Measurements from ENCODE around the gene C1QTNF3. TPM values are rescaled to one million over a fixed set of nuclear protein-coding genes. Genes with fewer than 3 reads are reported as not detected.

The C1QTNF3 gene
- total and polyA plus RNA-seq, 11 donors: 0.20 to 11.6 (median 0.93) TPM

DNA sequence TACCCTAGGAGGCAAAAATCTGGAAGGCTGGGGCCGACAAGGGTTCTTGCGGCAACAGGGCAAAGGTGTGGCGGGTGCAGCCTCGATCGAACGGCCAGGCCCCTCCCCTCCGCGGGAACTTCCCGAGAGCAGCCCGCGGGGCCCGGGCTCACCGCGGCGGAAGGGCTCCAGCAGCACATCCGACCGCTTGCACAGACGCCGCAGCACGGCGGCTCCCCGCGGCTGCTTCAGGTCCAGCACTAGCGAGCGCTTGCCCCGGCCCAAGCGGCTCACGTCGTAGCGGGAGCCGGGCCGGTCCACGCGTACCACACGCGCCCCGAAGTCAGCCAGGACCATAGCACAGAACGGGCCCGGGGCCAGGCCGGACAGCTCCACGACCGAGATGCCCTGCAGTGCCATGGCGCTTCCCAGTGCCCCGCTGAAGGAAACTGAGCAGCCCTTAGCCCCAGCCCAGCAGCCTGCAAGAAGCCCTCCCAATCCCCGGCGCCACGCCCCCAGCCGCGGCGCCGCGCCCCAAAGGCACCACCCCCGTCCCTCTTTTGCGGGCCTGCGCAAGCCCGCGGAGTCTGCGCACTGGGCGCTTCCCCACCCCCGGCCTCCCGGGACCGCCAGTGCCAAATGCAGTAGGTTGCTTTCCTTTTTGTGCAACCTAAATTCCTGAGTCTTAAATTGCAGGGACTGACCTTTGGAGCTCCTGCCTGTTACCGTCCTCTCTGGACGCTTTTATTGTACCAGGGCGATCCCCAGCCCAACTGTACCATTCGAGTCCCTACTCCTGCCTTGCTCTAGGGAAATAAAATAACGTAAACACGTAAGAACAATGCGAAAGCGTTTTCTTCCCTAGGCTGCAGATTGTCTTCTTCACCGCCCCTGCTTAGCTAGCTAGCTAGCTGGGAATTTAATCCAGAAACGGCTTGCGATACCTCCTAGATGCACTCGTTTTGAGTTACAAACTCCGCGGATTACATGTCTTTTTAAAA is 35.1 kb downstream of the C1QTNF3 start, which contains the start of gene AMACR:
Gene AMACR, minus strand, starts transcription at position 430 of the 980 bp plus-strand sequence. Its CDS starts 31 bp downstream, at position 399.
- Histone ChIP-seq H3K4me1 (peaks cover 0 to 24% (median 14%) of the 10 kb centered on the region in 12 donors), H3K27me3 (no peaks in the 10 kb centered on the region), H3K9me3 (no peaks in the 10 kb centered on the region), H3K27ac (peak within 1 kb of the TSS; percentile 71 to 98 (median 94)), H3K36me3 (peaks cover 0 to 28% (median 24%) of the 10 kb centered on the region in 9 donors), H3K4me3 (peak within 1 kb of the TSS; percentile 62 to 93 (median 72))
- TF ChIP-seq, protein P1, sequence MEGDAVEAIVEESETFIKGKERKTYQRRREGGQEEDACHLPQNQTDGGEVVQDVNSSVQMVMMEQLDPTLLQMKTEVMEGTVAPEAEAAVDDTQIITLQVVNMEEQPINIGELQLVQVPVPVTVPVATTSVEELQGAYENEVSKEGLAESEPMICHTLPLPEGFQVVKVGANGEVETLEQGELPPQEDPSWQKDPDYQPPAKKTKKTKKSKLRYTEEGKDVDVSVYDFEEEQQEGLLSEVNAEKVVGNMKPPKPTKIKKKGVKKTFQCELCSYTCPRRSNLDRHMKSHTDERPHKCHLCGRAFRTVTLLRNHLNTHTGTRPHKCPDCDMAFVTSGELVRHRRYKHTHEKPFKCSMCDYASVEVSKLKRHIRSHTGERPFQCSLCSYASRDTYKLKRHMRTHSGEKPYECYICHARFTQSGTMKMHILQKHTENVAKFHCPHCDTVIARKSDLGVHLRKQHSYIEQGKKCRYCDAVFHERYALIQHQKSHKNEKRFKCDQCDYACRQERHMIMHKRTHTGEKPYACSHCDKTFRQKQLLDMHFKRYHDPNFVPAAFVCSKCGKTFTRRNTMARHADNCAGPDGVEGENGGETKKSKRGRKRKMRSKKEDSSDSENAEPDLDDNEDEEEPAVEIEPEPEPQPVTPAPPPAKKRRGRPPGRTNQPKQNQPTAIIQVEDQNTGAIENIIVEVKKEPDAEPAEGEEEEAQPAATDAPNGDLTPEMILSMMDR (IDR thresholded peaks at IDR 0.05): peak in 2 of 12 donors; percentile 28 to 33
- peak in 1 of 2 donors; percentile 95 for TF ChIP-seq POLR2A (IDR thresholded peaks at IDR 0.05)
- ATAC-seq (peak; percentile 93 to 99 (median 98)), DNase-seq (peak; percentile 93 to 97 (median 94))
- intact Hi-C loops (cut with DNase I): loop anchor here in 2 of 10 donors (5.0 to 10.0 kb wide), 2 partner anchors 907 to 909 kb away; partner anchors contain the start of genes BRIX1 (in 2 of the 2) and RAD1 (in 2 of the 2)
- WGBS, 4 donors: 0 to 2% (median 1%) methylated on average over 40 to 76 of the region's 76 CpGs

DNA sequence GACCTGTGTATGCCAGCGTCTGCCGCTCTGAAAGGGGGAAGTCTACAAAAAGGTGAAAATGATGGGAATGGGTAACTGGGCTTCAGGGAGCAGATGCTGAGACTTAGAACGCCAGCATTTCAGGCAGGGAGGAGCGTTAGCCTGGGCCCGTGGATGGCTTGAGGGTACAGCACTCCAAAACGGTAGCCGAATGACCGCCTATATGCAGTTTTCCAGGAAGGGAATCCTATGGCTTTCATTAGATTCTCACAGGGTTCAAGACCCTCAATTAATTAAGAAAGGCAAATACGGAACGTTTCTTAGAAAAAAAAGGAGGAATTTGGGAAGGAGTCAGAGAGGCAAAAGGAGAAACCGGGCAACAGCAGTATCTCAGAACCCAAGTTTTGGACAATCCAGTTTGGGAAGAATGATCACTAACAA is 35.8 kb downstream of the C1QTNF3 start:
- Histone ChIP-seq H3K4me1 (peaks cover 0 to 23% (median 12%) of the 10 kb centered on the region in 12 donors), H3K4me3 (peak overlapping the region; percentile 62 to 93 (median 72)), H3K9me3 (no peaks in the 10 kb centered on the region), H3K27me3 (no peaks in the 10 kb centered on the region), H3K36me3 (peaks cover 0 to 35% (median 30%) of the 10 kb centered on the region in 9 donors), H3K27ac (peak overlapping the region; percentile 71 to 98 (median 94))
- 5 to 8% (median 6%) methylated on average over 11 of the region's 11 CpGs for WGBS, 4 donors
- DNase-seq: no peak
- TF ChIP-seq, protein P1 (IDR thresholded peaks at IDR 0.05): no peak
- TF ChIP-seq POLR2A (IDR thresholded peaks at IDR 0.05): no peak
- intact Hi-C loops (cut with DNase I): loop anchor here in 2 of 10 donors (5.0 to 10.0 kb wide), 2 partner anchors 908 to 910 kb away; partner anchors contain the start of genes BRIX1 (in 2 of the 2) and RAD1 (in 2 of the 2)
- ATAC-seq: peak in 1 of 4 donors; percentile 36

DNA sequence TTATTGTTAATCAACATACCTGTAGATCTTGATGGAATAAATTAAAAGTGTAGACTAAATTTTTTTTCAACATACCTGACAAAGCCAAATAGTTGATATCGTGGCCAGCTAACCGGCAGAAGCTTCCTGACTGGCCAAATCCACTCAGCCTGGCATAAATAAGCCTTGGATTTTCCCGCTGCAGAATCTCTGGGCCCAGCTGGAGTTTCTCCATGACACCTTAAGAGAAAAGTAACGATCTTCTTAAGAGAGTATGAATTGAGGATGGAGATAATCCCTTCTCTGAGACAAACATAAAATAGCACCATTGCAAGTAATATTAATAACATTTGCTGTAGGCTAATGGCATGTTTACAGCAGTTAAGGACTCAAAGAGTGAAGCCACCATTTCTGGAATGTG is 37.3 kb downstream of the C1QTNF3 start:
- Histone ChIP-seq H3K27me3 (no peaks in the 10 kb centered on the region), H3K27ac (no peak overlapping the region), H3K4me1 (peaks cover 0 to 20% (median 12%) of the 10 kb centered on the region in 12 donors), H3K9me3 (no peaks in the 10 kb centered on the region), H3K36me3 (peaks cover 0 to 35% (median 32%) of the 10 kb centered on the region in 9 donors), H3K4me3 (no peak overlapping the region)
- intact Hi-C loops (cut with DNase I): loop anchor here in 2 of 10 donors (5.0 to 10.0 kb wide), 2 partner anchors 909 to 912 kb away; partner anchors contain the start of genes BRIX1 (in 2 of the 2) and RAD1 (in 2 of the 2)
- WGBS, 4 donors: 94 to 99% (median 95%) methylated on average over 4 of the region's 4 CpGs
- DNase-seq (no peak), ATAC-seq (no peak)
- TF ChIP-seq POLR2A (IDR thresholded peaks at IDR 0.05): no peak
- TF ChIP-seq, protein P1 (IDR thresholded peaks at IDR 0.05): no peak
